ENCODE results near the gene LY9.
"Not testable (repeated sequence)": the region's sequence is repeated elsewhere in the genome, so short reads cannot be mapped to it uniquely, and the experiment has no call there.

The LY9 gene

GRCh38 chr1:160776178-160776577 lies 19.8 kb upstream of the LY9 start:
- DNase-seq = peak in 1 of 2 experiments; percentile 13

DNA sequence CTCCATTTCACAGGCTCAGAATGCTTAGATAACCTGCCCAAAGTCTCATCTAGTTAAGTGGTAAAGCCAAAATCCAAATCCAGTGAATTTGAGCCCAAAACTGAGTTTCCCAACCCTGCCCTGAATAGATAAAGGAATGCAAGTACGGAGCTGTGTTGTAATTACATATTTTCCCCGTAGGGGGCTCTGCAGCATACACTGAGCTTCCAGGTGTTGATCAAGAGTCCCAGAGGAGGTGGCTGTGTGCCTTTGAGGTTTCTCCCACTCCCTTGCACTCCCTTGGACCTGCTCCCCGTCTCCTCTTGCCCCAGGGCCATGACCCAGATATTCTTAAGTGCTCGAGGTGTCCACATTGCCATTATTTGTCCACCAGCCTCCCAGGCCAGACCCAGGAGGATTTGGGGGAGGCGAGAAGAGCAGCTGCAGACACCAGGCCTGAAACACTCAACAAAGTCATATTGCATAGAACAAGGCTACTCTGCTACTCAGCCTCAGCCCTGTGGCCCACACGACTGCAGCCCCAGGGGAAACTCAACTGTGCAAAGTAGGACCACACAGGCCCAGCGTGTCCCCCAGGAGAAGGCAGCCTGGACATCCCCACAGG lies 18.4 kb upstream of the LY9 start:
- peak; percentile 42 to 44 for DNase-seq

- no peak for DNase-seq
These were observed 17.0 kb upstream of the LY9 start for GRCh38 chr1:160778976-160779375.

- DNase-seq = peak in 1 of 2 experiments; percentile 31
These were observed 16.2 kb upstream of the LY9 start for GRCh38 chr1:160779626-160780397.

DNA sequence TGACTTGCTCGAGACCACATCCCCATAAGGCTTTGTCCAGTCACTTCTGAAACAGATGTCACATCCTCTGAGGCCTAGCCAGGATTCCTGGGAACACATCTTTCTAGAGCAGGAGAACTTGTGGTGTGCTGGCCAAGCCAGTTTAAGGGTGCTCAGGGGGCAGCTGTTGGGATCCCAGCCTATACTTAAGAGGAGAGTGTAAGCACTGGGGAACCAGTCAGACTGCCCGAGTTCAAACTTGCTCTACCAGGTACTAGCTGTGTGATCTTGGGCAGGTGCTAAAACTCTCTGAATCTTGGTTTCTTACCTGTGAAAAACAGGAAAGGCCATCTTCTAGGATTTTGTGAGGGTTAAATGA lies 15.6 kb upstream of the LY9 start:
- DNase-seq = no peak

DNA sequence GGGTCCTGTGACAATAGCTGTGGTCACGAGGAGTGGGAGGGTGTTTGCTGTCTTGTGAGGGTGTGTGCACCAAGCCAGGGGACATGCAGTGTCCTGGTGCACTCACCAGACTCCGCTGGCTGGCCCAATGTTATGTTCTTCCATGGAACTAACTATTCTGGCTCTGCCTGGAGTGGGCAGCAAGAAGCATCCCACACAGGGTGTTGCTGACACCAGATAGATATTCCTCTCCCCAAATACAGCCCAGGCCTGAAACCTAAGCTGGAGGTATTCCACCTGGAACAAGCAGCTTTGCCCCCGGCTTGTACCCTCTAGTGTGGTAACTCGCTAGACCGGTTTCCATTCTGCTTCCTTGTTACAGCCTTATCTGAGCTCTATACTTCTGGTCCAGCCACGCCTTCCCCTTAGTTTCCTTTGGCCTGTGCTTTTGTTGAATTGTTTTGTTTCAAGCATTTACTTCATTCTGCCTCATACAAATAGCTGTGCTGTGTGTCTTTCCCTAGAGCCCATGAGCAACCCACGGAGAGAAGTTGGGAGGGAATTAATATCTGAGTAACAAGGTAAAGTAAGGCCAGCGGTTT lies 14.7 kb upstream of the LY9 start:
- DNase-seq = no peak

DNA sequence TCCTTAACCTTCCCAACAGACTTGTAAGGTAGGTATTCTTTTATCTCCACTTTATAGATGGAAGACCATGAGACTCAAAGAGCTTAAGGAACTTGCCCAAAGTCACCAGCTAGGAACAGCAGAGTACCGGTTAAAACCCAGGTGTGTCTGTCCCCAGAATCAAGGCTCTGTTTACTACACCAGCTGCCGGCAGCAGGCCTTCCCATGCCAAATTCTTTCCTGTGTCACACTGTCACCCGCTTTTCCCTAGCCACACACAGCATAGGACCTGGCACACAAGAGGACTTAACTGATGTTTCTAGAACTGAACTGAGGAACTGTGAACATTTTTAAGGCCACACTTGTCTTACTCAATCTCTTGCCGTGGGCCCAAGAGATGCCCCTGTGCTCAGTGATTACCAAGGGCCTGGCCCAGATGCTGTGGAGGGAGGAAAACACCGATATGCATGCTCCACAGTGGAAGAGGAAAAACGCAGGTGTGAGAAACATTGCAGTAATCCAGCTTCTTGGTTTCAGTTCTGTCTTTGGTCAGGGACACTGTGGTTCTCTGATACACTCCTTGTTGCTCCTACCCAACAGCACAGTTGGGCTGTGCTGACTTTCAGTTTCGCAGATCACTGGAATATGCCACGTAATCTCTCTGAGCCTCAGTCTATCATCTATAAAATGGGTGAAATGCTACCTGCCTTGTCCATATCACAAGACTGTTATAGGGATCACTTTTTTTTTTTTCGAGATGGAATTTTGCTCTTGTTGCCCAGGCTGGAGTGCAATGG lies 13.9 kb upstream of the LY9 start:
- DNase-seq = no peak

- not testable (repeated sequence) for DNase-seq
These were observed 12.8 kb upstream of the LY9 start for GRCh38 chr1:160782988-160783765.

DNA sequence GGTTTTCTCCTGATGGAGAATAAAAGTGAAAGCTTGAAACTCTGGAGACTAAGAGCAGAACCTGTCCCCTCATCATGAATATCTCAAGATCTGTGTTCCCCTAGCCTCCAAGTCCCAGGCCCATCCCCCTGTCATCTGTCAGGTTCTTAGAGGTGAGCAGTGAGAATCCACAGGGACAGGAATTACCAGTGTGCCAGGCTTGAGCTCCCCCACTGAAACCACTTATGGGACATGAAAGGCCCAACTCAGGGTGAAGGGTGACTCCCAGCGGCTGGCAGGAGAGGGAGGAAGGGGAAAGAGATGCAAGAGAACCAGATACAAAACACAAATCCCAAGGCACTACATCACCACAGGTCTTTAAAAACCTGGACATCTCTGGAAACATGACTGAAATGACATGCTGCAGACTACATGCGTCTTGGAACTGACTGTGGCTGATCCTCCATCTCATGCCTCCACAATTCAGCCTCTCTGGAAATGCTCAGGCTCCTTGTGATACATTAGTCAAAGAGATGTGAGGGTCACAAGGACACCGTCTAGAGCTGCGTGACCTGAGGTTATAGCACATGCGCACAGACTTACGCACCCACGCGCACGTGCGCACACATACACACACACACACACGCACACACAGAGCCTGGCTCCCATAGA lies 6.8 kb upstream of the LY9 start:
- no peak for DNase-seq

- DNase-seq = no peak
These were observed 6.0 kb upstream of the LY9 start for GRCh38 chr1:160789702-160790611.

DNA sequence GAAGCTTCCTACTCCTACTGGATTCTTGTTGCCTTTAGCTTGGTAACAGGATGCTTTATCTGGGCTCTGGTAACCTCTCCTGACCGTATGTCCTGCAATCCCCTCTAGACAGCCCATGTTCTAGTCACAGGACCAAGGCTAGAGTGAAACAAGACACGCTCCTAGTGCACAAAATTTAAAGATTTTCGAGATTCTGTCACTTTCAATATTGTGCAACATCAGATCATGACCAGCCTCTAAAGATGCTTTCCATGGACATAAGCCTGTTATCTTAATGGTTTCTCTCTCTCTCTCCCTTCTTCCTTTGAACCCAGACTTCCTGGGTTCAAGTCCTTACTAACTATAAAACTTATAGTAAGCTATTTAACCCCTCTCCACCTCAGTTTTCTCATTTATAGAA lies 1.6 kb upstream of the LY9 start:
- DNase-seq = no peak

GRCh38 chr1:160797271-160797709 lies 1.3 kb downstream of the LY9 start:
- DNase-seq = no peak

- peak in 1 of 2 experiments; percentile 9 for DNase-seq
These were observed 1.9 kb downstream of the LY9 start for GRCh38 chr1:160797861-160798273.

GRCh38 chr1:160798439-160798838 lies 2.5 kb downstream of the LY9 start:
- no peak for DNase-seq

DNA sequence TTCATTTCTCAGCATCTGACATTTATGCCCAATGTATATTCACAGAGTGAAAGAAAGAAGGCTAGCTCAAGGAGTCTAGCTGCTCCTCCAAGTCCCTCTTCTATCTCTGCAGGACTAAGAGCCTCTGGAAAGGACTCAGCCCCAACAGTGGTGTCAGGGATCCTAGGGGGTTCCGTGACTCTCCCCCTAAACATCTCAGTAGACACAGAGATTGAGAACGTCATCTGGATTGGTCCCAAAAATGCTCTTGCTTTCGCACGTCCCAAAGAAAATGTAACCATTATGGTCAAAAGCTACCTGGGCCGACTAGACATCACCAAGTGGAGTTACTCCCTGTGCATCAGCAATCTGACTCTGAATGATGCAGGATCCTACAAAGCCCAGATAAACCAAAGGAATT lies 3.7 kb downstream of the LY9 start:
- DNase-seq = no peak

DNA sequence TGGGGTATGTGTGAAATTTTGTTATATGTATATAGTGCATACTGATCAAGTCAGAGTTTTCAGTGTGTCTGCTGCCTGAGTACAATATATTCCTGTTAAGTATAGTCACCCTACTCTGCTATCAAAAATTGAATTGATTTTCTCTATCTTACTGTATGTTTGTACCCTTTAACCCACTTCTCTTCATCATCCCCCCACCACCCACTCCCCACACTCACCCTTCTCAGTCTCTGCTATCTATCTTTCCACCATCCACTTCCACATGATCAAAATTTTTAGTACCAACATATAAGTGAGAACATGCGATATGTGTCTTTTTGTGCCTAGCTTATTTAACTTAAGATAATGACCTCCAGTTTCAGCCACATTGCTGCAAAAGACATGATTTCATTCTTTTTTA lies 4.2 kb downstream of the LY9 start:
- no peak for DNase-seq

DNA sequence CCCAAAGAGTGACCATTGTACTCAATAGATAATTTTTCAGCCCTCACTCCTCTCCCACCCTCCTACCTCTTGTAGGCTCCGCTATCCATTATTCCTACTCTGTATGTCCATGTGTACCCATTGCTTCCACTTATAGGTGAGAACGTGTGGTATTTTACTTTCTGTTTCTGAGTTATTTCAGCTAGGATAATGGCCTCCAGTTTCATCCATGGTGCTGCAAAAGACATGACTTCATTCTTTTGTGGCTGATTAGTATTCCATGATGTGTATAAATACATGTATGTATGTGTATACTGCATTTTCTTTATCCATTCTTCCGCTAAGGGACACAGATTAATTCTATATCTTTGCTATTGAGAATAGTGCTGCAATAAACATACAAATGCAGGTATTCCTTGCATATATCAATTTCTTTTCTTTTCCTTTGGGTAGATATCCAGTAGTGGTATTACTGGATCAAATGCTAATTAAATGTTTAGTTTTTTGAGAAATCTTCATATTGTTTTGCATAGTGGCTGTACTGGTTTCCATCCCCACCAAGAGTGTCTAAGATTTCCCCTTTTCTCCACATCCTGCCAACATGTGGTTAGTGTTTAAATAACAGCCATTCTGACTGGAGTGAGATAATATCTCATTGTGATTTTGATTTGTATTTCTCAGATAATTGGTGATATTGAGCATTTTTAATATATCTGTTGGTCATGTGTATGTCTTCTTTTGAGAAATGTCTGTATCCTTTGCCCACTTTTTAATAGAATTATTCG lies 4.9 kb downstream of the LY9 start:
- peak; percentile 46 to 50 for DNase-seq

- no peak for DNase-seq
These were observed 6.0 kb downstream of the LY9 start for GRCh38 chr1:160801836-160802580.

DNA sequence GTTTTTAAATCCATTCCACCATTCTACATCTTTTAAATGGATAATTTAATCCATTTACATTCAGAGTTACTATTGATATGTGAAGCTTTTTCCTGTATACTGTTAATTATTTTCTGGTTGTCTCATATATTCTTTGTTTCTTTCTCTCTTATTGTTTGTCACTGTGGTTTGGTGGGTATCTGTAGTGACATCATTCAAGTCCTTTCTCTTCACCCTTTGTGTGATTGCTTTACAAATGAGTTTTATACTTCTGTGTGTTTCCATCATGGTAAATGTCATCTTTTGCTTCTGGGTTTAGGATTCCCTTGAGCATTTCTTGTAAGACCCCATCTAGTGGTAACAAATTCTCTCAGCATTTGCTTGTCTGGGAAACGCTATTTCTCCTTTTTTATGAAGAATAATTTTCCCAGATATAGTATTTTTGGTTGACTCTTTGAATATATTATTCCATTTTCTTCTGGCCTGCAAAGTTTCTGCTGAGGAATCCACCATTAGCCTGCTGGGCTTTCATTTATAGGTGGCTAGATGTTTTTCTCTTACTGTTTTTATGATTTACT lies 10.2 kb downstream of the LY9 start:
- peak; percentile 6 to 22 for DNase-seq
